GM19455 (cell line): ENCODE results near the gene CDH22.

Experiments
- ATAC-seq: cut with Tn5 transposase; IDR thresholded peaks from one replicate; pipeline ENCODE4 v1.9.1; 2021; ENCODE audit not compliant: unreplicated experiment

CDH22 gene

GRCh38 chr20:46323557-46323956 lies 15.3 kb upstream of the CDH22 start:
- ATAC-seq: no peak

GRCh38 chr20:46322641-46323040 lies 14.3 kb upstream of the CDH22 start:
- no peak for ATAC-seq

GRCh38 chr20:46317685-46318177 lies 9.4 kb upstream of the CDH22 start:
- no peak for ATAC-seq

GRCh38 chr20:46316984-46317684 lies 8.8 kb upstream of the CDH22 start:
- no peak for ATAC-seq

GRCh38 chr20:46315311-46315710 lies 7.0 kb upstream of the CDH22 start:
- ATAC-seq: no peak

GRCh38 chr20:46312945-46313861 lies 4.9 kb upstream of the CDH22 start:
- ATAC-seq: no peak

GRCh38 chr20:46312075-46312944 lies 4.0 kb upstream of the CDH22 start:
- ATAC-seq: no peak

GRCh38 chr20:46311719-46312074 lies 3.4 kb upstream of the CDH22 start:
- no peak for ATAC-seq

GRCh38 chr20:46311039-46311650 lies 2.8 kb upstream of the CDH22 start:
- no peak for ATAC-seq

- ATAC-seq: no peak
These were observed 1.6 kb upstream of the CDH22 start for GRCh38 chr20:46309945-46310344.

GRCh38 chr20:46307999-46308257 lies 370 bp downstream of the CDH22 start:
- no peak for ATAC-seq

- ATAC-seq: no peak
These were observed 929 bp downstream of the CDH22 start for GRCh38 chr20:46307139-46307998.

GRCh38 chr20:46306743-46307138 lies 1.6 kb downstream of the CDH22 start:
- ATAC-seq: no peak

GRCh38 chr20:46305973-46306360 lies 2.3 kb downstream of the CDH22 start:
- ATAC-seq: no peak

- ATAC-seq: no peak
These were observed 2.8 kb downstream of the CDH22 start for GRCh38 chr20:46305331-46305972.

GRCh38 chr20:46304852-46305251 lies 3.4 kb downstream of the CDH22 start:
- ATAC-seq: no peak

GRCh38 chr20:46304361-46304760 lies 3.9 kb downstream of the CDH22 start:
- no peak for ATAC-seq

GRCh38 chr20:46303176-46303956 lies 4.9 kb downstream of the CDH22 start:
- ATAC-seq: no peak

- ATAC-seq: no peak
These were observed 6.2 kb downstream of the CDH22 start for GRCh38 chr20:46302106-46302505.
